ENCODE results near the gene CLEC16A. TPM values are rescaled to one million over a fixed set of nuclear protein-coding genes. Genes with fewer than 3 reads are reported as not detected.

Gene CLEC16A
- total RNA-seq, 1 donor from 2014 or later = 57.6 TPM

DNA sequence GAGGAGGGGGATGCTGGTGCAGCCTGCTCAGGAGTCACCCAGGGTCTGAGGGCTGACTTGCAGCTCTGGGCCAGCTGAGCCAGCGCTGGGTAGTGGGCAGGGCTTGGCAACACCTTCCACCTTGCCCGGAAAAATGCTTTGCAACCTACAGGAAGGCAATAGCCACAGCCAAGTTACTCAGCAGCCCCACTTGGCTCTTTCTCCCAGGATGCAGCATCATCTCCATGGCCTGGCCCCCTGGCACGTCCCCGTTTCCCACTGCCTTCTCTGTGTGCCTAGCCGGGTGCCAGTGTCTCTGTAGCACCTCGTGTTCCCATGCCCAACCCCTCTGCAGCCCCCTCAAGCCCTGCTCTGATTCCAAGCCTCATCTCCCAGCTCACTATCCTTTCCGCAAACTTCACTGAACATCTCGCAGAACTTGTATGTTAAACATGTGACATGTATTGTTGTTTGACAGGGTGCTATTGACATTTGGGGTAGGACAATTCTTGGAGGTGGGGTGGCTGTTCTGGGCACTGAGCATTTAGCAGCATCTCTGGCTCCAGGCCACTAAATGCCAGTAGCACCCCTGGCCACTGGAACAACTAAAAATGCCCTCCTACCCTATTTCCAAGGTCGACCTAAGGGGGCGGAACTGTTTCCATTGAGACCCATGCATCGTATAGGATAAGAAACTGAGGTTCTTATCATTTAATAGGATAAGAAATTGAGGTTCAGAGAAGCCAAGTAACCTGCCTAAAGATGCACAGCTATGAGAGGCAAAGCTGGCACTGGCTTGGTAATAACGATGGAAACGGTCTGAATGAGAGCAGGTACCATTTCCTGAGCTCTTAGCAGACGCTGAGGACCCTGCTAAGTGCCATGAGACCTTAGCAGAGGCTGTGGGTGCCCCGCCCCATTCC, 14.3 kb upstream of the CLEC16A start:
- ChIA-PET CTCF (interaction anchor here (0.9 to 1.7 kb wide), 6 partner anchors 11 to 415 kb away, joined by 3 to 8 read pairs (median 4); partner anchors contain the start of gene DEXI), POLR2A (interaction anchor here (0.6 to 3.1 kb wide), 12 partner anchors 11 to 519 kb away, joined by 3 to 15 read pairs (median 5); partner anchors contain the start of genes CLEC16A, DEXI and NUBP1)
- no peak for DNase-seq
- no peak for TF ChIP-seq CTCF (IDR thresholded peaks at IDR 0.05)
- H3K27me3 Mint-ChIP-seq = no peaks in the 10 kb centered on the region
- ATAC-seq (ENCODE audit: low read depth) = peak; percentile 14
- peaks cover 54% of the 10 kb centered on the region for H3K4me1 Mint-ChIP-seq
- peaks cover 52% of the 10 kb centered on the region for H3K36me3 Mint-ChIP-seq (ENCODE audit: low read depth)
- no peaks in the 10 kb centered on the region for H3K9me3 Mint-ChIP-seq
- peak overlapping the region; percentile 5 for H3K4me3 Mint-ChIP-seq
- intact Hi-C loops (cut with micrococcal nuclease) = loop anchor here (1.0 to 5.0 kb wide), 2 partner anchors 12 to 418 kb away; partner anchors contain the start of gene DEXI
- H3K27ac Mint-ChIP-seq = peak overlapping the region; percentile 71

DNA sequence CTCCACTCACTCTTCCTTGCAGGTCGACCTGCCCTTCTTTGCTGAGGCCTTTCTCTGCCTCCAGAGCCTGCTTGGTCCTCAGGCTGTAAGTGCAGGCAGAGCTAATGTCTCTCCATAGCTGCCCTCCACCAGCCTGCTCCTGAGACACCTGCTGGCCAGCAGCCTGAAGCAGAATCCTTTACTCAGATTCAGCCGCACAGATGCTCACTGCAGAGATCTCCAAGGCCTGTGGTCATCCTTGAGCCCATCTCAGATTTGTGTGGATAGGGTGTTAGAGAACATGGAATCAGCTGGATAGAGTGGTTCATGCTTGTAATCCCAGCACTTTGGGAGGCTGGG, 13.6 kb upstream of the CLEC16A start:
- no peaks in the 10 kb centered on the region for H3K9me3 Mint-ChIP-seq
- ChIA-PET CTCF (interaction anchor here (0.9 to 1.7 kb wide), 6 partner anchors 10 to 416 kb away, joined by 3 to 8 read pairs (median 4); partner anchors contain the start of gene DEXI), POLR2A (interaction anchor here (0.6 to 3.1 kb wide), 12 partner anchors 11 to 519 kb away, joined by 3 to 15 read pairs (median 4); partner anchors contain the start of genes CLEC16A, DEXI and NUBP1)
- no peaks in the 10 kb centered on the region for H3K27me3 Mint-ChIP-seq
- no peak overlapping the region for H3K4me3 Mint-ChIP-seq
- ATAC-seq (ENCODE audit: low read depth) = peak; percentile 35
- TF ChIP-seq CTCF (IDR thresholded peaks at IDR 0.05) = no peak
- H3K36me3 Mint-ChIP-seq (ENCODE audit: low read depth) = peaks cover 52% of the 10 kb centered on the region
- peak overlapping the region; percentile 61 for H3K27ac Mint-ChIP-seq
- intact Hi-C loops (cut with micrococcal nuclease) = loop anchor here (1.0 to 5.0 kb wide), 2 partner anchors 12 to 418 kb away; partner anchors contain the start of gene DEXI
- DNase-seq = no peak
- peaks cover 59% of the 10 kb centered on the region for H3K4me1 Mint-ChIP-seq

DNA sequence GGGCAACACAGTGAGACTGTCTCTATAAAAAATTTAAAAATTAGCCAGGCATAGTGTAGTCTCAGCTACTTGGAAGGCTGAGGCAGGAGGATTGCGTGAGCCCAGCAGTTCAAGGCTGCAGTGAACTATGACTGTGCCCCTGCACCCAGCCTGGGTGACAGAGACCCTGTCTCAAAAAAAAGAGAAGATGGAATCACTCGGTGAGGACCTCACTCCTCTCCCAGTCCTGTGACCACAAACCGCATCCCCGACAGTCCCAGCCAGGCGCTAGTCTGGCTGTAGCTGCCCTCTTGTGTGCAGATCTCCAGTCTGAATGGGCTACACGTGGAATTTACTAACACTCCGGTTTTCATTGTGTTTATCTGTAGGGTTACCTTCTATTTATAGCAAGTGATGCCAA, 13.2 kb upstream of the CLEC16A start:
- peaks cover 63% of the 10 kb centered on the region for H3K4me1 Mint-ChIP-seq
- ChIA-PET POLR2A (interaction anchor here (0.6 to 3.1 kb wide), 12 partner anchors 10 to 194 kb away, joined by 3 to 15 read pairs (median 4); partner anchors contain the start of genes CLEC16A, DEXI and NUBP1), CTCF (interaction anchor here (0.9 to 1.7 kb wide), 6 partner anchors 10 to 416 kb away, joined by 3 to 8 read pairs (median 4); partner anchors contain the start of gene DEXI)
- ATAC-seq (ENCODE audit: low read depth) (peak; percentile 6), DNase-seq (no peak)
- intact Hi-C loops (cut with micrococcal nuclease) = loop anchor here (5.0 kb wide), 1 partner anchor 419 kb away; no protein-coding TSS in a partner anchor
- H3K27me3 Mint-ChIP-seq = no peaks in the 10 kb centered on the region
- H3K4me3 Mint-ChIP-seq = no peak overlapping the region
- peak overlapping the region; percentile 61 for H3K27ac Mint-ChIP-seq
- H3K36me3 Mint-ChIP-seq (ENCODE audit: low read depth) = peaks cover 52% of the 10 kb centered on the region
- TF ChIP-seq CTCF (IDR thresholded peaks at IDR 0.05) = no peak
- H3K9me3 Mint-ChIP-seq = no peaks in the 10 kb centered on the region

DNA sequence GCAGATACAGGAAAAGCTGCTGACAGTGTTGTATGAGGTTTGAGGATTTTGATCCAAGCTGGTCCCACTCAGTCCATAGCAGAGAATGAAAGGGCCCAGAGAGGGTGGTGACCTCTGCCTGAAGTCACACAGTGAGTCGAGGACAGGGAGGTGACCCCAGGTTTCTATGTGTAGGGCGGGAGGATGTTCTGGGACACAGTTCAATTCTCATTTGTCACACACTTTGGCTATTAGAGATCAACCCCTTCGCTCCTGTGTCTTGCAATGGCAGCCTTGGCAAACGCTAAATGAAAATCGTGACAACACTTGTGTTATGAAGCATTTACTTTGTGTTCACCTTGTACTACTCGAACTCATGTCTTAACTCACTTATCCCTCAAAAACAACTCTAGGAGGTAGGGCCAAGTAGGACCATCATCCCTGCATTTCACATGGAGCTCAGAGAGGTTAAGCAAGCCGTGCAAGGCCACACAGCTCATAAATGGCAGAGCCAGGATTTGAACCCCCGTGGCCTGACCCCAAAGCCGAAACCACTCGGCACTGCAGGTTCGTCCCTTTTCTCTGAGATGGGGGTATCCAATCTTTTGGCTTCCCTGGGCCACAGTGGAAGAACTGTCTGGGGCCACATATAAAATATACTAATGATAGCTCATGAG, 12.3 kb upstream of the CLEC16A start:
- Mint-ChIP-seq H3K4me3 (no peak overlapping the region), H3K9me3 (no peaks in the 10 kb centered on the region), H3K27ac (peak overlapping the region; percentile 41), H3K4me1 (peaks cover 72% of the 10 kb centered on the region), H3K27me3 (no peaks in the 10 kb centered on the region), H3K36me3 (ENCODE audit: low read depth) (peaks cover 53% of the 10 kb centered on the region)
- TF ChIP-seq CTCF (IDR thresholded peaks at IDR 0.05) = no peak
- DNase-seq (no peak), ATAC-seq (ENCODE audit: low read depth) (no peak)
- POLR2A ChIA-PET = interaction anchor here (0.6 to 3.0 kb wide), 16 partner anchors 9 to 1829 kb away, joined by 3 to 15 read pairs (median 4); partner anchors contain the start of genes CIITA, CLEC16A, DEXI and NUBP1
- intact Hi-C loops (cut with micrococcal nuclease) = loop anchor here (5.0 kb wide), 1 partner anchor 420 kb away; no protein-coding TSS in a partner anchor
- CTCF ChIA-PET = interaction anchor here (1.1 to 1.2 kb wide), 3 partner anchors 14 to 418 kb away, joined by 3 to 8 read pairs (median 5); no protein-coding TSS in a partner anchor
